HG02610 (cell line): Measurements from ENCODE around the gene GRK1.
"Not testable (repeated sequence)": the region's sequence is repeated elsewhere in the genome, so short reads cannot be mapped to it uniquely, and the experiment has no call there.

Experiments
- ATAC-seq: cut with Tn5 transposase; IDR thresholded peaks from one replicate; pipeline ENCODE4 v1.9.1; 2021; ENCODE audit warnings: mild to moderate bottlenecking, moderate library complexity; ENCODE audit not compliant: unreplicated experiment

The GRK1 gene

DNA sequence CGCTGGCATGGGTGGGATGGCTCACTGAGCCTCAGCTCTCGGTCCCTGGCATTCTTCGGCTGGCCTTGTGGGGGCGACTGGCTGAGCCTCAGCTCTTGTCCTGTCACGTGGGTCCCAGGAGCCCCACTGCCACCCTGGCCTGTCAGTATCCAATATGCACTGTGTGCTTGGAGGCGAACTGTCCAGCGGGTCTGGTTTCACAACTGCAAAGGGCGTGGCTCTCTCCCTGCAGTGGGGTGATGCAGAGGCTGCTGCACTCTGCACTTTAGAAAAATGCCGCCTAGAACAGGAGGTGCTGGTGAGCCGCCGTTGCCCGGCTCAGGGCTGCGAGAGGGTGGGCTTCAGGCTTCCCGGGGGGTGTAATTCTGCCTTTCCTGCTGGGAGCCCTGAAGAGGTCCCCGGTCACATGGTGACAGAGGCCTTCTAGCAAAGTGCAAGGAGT, 75.0 kb downstream of the GRK1 start:
- no peak for ATAC-seq

DNA sequence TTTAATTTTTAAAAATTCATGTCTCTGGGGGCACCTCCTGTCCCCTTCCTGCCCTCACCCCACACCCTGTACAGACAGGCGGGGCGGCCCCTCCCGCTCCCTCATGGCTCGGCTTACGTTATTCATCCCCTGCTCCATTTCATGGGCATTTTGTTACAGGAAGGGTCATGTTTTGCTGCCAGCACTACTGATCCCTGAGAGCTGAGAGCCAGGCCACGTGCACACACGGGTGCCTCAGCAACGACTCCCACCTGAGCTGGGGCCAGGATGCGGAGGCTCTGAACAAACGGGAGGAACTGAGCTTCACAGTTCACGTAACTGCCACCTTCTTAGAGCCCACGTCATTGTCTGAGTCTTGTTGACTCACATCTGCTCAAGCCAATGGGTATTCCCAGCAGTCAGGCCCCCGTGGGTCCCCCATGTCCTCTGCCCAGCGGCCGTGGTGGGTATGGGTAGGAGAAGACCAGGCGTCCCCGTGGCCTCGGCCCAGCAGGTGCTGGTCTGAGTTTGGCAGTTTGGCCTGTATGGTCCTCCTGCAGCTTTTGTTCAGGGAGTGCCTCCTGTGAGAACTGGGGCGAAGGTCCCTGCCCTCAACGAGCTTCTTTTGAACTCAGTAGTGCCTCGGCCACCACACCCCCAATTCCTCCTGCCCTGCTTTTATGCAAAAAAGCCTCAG, 75.6 kb downstream of the GRK1 start:
- no peak for ATAC-seq

DNA sequence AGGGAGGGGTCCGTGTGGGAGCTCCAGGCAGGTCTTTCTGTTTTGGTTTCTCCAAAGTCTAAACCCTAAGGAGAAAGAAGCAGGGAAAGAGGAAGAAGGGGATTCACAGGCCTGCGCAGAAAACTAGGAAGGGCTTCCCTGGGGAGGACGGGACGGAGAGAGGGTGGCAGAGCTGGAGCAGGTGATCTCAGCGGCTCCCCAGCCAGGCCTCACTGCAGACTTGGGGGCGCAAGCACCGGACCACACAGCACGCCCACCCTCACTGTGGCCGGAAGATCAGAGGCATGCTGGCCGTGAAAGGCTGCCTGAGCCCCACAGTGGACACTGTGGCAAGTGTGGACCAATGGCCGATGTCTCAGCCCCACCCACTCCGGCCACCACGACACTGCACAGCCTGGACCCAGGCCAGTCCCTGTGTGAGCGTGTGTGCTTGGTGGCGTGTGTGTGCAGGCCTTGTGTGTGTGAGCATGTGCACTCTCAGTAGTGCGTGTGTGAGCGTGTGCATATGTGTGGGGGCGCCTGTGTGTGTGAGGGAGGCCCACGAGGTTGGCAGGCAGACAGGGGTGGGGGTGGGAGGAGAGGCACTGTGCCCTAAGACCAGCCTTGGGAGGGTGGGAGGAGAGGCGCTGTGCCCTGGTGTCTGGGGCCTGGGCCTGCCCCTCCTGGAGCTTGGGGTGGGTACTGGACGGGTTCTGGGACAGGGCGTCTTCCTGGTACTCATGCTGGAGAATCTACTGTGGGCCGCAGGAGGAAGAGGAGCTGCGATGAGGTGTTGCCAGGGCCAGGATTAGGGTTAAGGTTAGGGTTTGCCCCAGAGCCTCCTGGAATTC, 76.6 kb downstream of the GRK1 start:
- ATAC-seq = no peak

DNA sequence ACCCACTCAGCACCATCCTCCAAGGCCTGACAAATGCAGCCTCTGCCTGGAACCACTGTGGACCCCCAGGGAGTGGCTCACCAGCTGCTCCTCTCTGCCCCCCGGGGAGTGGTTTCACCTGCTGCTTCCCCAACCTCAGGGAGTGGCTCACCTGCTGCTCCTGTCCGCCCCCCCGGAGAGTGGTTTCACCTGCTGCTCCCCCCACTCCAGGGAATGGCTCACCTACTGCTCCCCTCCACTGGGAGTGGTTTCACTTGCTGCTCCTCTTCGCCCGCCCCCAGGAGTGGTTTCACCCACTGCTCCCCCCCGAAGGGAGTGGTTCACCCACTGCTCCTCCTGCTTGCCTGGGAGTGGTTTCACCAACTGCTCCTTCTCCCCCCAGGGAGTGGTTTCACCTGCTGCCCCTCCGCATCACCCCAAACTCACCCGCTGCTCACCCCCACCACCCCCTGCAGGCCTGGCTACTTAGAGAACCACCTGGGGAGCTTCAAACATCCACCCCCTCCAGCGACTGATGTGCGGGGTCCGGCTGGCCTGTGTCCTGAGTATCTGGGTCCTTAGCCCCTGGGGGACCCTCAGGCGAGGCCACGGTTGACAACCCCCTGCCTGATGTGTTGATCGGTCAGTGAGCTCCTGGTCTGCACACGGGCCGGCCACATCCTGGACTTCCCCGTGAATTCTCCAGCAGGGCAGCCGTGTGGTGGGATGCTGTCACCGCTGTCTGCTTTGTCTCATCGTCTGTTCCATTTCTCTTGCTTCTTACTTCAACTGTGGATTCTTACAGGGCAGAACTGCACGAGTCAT, 77.4 kb downstream of the GRK1 start:
- ATAC-seq = no peak

DNA sequence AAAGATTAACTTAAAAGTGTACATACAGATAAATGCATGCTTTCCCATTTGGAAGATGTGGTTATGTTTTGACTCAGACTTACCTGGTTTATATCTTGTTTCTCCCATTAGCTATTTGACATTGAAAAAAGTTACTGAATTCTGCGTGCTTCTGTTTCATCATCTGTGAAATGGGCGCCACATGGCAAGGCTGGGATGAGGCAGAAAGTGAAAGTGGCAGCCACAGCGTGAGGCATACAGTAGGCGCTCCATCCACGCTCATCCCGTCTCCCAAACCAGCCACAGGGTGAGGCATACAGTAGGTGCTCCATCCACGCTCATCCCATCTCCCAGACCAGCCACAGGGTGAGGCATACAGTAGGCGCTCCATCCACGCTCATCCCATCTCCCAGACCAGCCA, 78.0 kb downstream of the GRK1 start:
- no peak for ATAC-seq

DNA sequence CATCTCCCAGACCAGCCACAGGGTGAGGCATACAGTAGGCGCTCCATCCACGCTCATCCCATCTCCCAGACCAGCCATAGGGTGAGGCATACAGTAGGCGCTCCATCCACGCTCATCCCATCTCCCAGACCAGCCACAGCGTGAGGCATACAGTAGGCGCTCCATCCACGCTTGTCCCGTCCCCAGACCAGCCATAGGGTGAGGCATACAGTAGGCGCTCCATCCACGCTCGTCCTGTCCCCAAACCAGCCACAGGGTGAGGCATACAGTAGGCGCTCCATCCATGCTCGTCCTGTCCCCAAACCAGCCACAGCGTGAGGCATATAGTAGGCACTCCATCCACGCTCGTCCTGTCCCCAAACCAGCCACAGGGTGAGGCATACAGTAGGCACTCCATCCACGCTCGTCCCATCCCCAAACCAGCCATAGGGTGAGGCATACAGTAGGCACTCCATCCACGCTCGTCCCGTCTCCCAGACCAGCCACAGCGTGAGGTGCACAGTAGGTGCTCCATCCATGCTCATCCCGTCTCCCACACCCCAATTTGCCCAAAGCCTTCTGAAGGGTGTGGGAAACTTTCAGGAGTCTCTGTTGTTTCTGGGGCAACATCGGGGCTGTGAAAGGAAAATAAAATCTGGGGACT, 78.6 kb downstream of the GRK1 start:
- not testable (repeated sequence) for ATAC-seq

DNA sequence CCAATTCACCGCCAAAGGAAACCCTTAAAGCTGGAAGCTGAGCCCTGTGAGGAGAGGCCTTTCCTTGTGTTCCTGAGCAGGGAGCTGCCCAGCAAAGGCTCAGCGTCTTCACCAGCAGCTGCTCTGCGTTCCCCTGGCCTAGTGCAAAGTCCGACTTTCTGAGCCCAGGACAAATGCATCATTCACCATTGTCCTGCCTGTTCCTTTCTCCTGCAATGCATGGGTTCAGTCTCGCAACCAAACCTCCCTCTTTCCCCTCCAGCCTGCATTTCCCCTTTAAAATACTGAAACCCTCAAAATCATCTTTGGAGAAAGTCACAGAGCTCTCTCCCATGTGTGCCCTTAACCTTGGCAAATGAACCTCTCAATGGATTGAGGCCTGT, 79.1 kb downstream of the GRK1 start:
- no peak for ATAC-seq

DNA sequence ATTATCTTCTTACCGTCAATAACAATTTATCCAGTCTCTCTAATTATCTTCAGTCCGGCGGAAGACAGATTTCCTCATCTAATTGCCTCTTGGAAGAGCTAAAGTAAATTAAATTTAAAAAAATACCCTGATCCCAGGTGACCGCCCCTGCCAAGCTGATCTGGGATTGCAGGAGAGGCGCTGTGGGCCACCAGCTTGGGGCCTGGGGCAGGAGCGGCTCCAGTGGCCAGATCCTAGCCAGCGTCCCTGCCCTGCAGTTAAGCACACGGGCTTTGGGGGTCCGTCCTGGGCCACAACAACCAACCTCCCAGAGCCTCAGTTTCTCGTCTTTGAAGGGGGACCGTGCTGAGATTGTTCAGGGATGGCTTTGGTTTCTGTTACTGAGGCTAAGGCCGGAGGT, 79.7 kb downstream of the GRK1 start:
- no peak for ATAC-seq

DNA sequence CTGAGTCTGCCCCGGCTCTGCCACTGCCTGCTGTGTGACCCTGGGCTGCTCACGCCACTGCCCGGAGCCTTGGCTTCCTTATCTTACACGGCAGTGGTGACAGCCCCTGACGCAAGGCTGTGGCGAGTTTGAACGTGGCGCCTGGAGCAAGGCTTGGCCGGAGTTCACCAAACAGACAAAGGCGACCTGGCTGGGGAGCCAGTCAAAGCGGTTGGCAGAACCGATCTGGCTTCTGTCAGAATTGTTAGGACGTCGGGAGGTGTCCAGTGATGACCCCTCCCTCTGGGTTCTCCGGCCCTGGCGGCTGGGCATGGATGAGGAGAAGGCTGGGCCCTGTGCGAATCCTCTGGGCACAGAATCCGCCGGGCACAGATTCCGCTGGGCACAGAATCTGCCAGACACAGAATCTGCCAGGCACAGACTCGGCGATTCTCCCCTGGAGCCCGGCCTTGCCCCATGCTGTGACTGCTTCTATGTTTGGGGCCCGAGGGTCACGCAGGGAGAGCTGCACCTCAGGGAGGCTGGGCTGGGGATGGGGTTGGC, 80.3 kb downstream of the GRK1 start:
- no peak for ATAC-seq

DNA sequence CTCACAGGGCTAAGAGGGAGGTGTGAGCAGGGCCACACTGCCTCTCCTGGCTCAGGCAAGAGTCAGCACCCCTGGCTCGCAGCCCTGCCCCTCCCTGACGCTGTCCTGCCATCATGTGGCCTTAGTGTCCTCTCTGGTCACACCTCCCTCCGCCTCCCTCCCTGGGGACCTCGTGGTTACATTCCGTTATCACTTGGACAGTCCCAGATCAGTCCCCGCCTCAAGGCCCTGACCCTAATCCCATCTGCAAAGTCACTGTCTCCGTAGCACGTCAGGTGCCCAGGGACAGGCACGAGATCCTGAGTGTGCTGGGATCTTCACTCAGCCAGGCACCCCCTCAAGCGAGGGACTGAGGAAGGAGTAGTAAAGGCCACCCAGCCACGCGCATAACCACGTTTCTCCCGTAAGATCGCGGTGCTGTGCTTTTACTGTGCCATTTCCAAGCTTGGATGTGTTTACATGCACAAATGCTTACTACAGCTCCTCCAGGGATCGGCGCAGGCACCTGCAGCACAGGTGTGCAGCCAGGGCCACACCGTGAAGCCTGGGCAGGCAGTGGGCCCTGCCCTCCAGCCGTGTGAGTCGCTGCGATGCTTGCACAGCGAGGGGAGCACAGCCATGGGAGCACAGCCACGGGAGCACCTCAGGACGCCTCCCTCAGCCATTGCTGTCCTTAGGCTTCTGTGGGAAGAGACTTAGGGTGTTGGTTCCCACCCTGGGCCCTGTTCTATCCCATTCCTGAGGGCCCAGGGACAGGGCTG, 81.3 kb downstream of the GRK1 start:
- no peak for ATAC-seq

DNA sequence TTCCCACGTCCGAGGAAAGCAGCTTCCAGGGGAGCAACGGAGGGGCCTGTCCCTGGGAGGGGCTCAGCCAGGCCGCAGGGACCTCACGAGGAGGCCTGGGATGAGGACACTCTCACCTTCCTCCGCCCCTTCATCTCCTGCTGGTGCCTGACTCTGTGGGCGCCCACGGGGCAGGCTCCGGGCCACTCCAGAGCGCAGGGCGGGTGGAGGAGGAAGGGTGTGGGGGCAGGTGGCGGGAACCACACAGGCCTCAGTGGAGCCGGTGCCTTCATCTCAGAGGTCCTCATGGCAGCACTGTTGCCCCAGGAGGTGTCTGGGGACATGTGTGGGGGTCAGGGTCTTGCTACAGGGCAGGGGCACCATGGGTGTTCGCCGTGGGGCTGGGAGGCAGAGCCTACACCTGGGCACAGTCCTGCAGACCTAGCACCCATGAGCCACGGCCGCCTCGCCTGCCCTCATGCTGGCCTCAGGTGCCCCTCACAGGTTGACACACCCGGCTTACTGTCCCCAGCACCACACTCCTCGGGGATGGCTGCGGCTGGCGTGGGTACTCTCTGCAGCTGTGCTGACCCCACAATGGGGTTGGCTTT, 81.9 kb downstream of the GRK1 start:
- no peak for ATAC-seq

DNA sequence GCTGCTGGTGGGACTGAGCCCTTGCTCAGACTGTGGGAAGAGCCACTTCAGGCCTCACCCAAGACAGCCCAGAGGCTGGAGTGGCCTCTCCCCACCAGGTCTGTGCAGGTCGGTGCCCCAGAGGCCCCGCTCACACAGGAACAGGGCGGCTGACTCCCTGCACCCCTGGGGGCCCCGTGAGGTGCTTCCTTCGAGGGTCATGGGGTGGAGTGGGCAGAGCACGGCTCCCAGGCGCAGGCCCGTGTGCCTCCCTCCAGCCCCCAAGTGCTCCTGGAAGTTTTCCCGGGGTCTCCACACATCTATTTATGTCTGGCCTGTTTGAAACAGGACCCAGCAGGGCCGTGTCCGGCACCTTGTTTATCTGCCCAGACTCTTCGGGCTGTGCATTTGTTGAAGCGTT, 82.5 kb downstream of the GRK1 start:
- no peak for ATAC-seq

DNA sequence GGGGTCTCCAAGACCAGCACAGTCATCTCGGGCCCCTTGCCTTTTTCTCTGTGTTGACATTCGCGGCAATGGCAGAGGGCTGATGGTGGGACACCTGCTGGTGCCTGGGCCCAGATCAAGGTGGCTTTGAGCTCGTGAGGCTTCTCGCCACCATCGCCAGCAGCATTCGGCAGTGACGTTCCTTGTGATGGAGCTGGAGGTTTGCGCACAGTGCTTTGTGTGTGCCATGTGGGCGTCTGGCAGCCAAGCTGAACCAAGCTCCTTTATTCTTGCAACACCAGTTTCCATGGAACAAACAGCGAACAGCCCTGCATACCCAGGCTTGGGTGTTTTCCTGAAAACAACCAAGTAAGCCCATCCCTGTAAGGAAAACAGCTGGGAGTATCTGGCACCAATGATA, 82.9 kb downstream of the GRK1 start:
- ATAC-seq = no peak

DNA sequence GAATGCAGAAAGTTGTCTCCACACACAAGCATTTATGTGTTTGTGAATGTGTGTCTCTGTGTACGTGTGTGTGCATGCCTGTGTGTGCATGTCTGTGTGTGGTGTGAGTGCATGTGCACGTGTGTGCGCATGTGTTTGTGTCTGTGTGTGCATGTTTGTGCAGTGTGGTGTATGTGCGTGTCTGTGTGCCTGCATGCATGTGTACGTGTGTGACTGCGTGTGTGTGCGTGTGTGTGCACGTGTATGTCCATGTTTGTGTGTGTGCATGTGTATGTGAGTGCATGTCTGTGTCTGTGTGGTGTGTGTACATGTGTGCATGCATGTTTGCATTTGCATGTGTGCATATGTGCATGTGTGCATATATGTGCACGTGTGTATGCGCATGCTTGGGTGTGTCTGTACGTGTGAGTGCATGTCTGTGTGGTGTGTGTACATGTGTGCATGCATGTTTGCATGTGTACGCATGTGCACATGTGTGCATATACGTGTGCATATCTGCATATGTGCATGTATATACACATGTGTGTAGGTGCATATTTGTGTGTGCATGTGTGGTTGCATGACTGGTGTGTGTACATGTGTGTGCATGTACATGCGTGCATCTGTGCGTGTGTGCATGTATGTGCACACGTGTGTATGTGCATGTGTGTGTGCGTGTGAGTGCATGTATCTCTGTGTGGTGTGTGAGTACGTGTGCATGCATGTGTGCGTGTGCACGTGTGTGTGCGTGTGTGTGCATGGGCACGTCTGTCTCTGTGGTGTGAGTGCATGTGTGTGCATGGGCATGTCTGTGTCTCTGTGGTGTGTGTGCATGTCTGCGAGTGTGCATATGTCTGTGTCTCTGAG, 83.8 kb downstream of the GRK1 start:
- ATAC-seq = no peak

DNA sequence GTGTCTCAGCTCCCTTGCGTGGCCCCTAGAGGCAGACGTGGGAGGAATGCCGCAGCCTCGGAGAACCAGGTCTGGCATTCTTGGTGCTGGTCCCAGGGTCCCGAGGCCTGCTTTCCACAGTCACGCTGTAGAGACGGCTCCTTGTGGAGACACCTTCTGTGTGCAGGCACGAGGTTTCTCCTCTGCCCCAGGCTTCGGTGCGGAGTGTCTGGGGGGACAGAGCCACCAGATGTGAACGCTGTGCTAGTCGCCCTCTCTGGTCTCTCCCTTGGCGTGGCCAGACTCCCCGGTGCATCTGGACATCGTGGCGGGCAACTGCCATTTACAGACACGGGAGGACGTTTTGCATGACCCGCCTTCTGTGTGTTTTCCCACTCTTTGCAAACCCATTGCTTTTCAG, 84.5 kb downstream of the GRK1 start:
- no peak for ATAC-seq

DNA sequence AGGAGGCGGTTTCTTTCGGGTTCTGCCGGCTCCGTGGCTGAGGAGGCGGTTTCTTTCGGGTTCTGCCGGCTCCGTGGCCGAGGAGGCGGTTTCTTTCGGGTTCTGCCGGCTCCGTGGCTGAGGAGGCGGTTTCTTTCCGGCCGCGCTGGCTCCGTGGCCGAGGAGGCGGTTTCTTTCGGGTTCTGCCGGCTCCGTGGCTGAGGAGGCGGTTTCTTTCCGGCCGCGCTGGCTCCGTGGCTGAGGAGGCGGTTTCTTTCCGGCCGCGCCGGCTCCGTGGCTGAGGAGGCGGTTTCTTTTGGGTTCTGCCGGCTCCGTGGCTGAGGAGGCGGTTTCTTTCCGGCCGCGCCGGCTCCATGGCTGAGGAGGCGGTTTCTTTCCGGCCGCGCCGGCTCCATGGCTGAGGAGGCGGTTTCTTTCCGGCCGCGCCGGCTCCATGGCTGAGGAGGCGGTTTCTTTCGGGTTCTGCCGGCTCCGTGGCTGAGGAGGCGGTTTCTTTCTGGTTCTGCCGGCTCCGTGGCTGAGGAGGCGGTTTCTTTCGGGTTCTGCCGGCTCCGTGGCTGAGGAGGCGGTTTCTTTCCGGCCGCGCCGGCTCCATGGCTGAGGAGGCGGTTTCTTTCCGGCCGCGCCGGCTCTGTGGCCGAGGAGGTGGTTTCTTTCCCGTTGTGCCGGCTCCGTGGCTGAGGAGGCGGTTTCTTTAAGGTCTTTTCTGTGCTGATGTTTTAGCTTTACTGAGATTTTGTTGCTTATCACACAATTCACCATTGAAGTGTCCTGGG, 85.4 kb downstream of the GRK1 start:
- ATAC-seq = not testable (repeated sequence)

DNA sequence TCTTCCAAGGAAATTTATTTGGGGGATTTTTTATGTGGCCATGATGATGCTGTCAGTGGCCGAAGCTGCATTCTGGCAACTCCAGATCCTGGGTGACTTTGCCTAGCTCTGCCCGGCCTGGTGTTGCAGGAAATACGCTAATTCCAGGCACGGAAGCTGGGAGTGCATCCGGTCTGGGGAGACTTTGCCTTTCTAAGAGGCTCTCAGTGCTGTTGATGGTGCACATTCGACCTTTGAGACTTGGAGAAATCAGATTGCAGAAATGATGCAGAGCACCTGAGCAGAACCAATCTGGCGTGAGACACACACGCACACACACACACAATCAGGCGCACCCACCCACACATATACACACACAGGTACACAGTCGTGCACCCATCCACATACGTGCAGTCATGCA, 86.2 kb downstream of the GRK1 start:
- no peak for ATAC-seq

DNA sequence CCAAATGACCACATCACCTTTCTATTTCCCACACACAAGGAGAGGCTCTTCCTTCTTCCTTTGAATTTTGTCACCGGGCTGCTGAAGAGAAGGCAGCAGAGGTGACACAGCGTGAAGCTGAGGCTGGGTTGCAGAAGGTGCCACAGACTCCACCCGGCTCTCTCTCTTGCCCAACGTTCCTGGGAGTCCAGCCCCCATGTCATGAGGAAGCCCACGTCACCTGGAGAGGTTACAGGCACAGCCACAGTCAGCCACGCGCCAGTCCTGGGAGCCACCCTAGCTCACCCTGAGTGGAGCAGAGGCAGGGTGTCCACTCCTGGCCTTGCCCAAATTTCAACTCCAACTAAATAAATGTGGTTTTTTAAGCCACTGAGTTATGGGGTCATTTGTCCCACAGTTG, 87.2 kb downstream of the GRK1 start:
- ATAC-seq = no peak
